Frontal cortex (tissue), 4 donors: ENCODE data around the gene OR56A5. TPM values are rescaled to one million over a fixed set of nuclear protein-coding genes. Genes with fewer than 3 reads are reported as not detected.
"Not testable (repeated sequence)": the region's sequence is repeated elsewhere in the genome, so short reads cannot be mapped to it uniquely, and the experiment has no call there.

ENCODE experiments used
- DNase-seq, 2 donors: peaks; one replicate each; pipeline ENCODE4 v3.0.0; 2012; ENCODE audit warnings: low spot score in 2 of 2
- FAIRE-seq: peaks from 2 replicates; lab custom pipeline; 2012; peaks lifted over from hg19 to GRCh38; lab: Jason Lieb, UNC
- total RNA-seq: library from RNA; depleted of rRNA; stranded (reverse); fragments of >200 nt; gene quantifications from one replicate; pipeline ENCODE4 v1.2.3, GENCODE V29; 2014
- donor health status: control.
- donor health status: control.
- donor health status: control.

Gene OR56A5, protein sequence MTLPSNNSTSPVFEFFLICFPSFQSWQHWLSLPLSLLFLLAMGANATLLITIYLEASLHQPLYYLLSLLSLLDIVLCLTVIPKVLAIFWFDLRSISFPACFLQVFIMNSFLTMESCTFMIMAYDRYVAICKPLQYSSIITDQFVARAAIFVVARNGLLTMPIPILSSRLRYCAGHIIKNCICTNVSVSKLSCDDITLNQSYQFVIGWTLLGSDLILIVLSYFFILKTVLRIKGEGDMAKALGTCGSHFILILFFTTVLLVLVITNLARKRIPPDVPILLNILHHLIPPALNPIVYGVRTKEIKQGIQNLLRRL
- not detected for total RNA-seq

DNA sequence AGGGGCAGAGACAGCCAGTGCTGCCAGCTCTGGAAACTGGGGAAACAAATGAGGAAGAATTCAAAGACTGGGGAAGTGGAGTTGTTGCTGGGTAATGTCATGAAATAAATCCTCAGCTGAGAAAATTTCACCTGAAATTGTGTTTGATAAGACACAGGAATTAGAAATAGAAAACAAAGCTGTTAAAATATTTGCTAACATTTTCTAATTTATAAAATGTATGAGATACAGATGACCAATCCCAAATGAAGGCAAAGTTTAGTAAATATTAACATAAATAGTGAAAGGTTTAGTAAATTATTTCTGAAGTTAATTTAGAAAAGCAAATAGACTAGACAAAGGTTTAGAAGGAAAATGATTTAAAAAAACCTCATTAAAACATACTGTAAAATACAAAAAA lies at the start of gene OR56A5:
Gene OR56A5, minus strand, starts transcription at position 101 of the 400 bp plus-strand sequence. Its CDS starts 0 bp downstream, at position 101.
- DNase-seq (no peak), FAIRE-seq (no peak)

DNA sequence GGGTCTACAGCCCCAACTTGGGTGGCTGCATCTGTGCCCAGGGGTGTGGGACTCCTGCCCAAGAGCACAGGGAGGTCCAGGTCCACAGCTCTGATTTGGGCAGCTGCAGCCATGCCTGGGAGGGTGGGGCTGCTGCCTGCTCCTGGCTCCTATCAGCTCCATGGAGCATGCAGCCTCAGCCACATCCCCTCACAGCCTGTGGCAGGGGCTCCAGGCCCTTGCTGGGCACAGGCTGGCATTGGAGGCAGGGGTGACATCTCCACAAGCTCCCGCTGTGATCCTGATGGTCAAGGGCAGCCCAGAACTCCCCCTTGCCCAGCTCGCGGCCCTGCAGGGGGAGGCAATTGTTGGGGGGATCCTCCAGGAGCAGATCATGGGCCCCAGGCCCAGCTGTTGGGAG lies 44.7 kb upstream of the OR56A5 start:
- no peak for FAIRE-seq

DNA sequence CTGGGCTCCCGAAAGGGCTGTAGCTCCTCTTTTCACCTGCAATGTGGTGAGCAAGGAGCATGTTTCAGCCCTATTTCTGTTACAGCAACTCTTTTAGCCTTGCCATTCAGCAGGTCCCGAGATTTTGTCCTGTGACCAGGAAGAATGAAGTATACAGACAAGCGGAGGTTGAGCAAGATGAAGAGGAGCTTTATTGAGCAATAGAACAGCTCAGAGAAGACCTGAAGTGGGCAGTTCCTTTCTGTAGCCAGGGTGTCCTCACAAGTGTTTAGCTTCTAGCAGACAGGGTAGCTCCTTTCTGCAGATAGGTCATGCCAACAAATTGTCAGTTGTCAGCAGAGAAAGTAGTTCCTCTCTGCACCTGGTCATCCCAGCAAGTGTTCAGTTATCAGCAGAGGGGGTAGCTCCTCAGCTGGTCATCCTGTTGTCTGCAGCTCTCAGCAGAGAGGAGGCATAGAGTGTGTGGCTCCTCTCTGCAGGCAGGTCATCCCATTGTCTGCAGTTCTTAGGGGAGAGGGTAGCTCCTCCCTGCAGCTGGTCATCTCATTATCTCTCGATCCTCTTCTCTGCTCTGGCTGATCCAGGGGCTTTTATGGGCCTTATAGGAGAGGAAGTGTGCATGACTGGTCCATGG lies 43.9 kb upstream of the OR56A5 start:
- DNase-seq: no peak
- no peak for FAIRE-seq

More for the DNA sequence above, 44.7 kb upstream of the OR56A5 start:
- no peak for DNase-seq

DNA sequence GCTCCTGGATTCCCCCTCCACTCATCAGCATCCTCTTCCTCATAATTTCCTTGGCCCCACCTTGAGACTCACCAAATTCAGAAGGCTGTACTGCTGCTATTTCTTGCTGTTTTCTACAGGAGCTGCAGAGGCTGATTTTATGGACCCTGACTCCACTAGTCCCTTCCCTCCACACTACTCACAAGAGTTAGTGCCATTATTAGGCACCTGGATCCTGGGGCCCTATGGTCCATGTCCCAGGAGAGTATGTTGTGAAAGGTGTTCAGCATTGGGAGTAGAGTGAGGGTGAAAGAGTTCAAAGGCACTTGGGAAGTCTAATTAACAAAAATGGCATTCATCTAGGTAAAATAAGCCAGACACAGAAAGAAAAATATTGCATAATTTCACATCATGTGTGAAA lies 38.6 kb upstream of the OR56A5 start, which contains the start of gene OR56A4:
Gene OR56A4, minus strand, starts transcription at position 101 of the 400 bp plus-strand sequence. CDS start 3,954 bp downstream, outside the sequence.
- no peak for FAIRE-seq

DNA sequence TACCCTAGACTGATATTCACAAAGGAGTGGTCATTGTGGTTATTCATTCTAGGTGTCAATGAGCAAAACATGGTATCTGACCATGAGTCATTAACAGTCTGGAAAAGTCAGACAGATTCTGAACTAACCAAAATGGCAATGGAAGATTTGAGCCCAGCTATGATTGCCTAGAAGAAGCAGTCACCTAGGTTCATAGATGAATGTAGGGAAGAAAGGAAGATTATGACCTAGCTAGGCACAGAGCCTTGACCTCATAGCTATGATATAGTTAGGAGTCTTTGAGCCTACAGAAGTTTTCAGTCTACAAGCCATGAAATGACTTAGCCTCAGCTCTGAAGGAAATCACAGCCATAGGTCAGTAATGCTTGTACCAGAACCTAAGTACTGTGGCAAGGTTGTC lies 38.1 kb upstream of the OR56A5 start:
- FAIRE-seq (no peak), DNase-seq (no peak)

More for the DNA sequence above, 38.6 kb upstream of the OR56A5 start, which contains the start of gene OR56A4:
- DNase-seq: no peak

DNA sequence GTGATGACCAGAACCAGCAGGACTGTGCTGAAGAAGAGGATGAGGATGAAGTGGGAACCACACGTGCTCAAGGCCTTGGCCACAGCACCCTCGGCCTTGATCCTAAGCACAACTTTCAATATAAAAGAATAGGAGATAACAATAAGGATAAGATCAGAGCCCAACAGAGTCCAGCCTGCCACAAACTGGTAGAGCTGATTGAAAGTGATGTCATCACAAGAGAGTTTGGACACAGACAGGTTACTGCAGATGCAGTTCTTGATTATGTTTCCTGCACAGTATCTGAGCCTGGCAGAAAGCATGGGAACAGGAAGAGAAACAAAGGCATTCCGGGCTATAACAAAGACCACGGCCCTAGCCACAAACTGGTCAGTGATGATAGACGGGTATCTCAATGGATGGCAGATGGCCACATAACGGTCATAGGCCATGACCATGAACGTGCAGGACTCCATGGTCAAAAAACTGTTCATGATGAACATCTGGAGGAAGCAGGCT lies 34.0 kb upstream of the OR56A5 start:
- FAIRE-seq (no peak), DNase-seq (no peak)

DNA sequence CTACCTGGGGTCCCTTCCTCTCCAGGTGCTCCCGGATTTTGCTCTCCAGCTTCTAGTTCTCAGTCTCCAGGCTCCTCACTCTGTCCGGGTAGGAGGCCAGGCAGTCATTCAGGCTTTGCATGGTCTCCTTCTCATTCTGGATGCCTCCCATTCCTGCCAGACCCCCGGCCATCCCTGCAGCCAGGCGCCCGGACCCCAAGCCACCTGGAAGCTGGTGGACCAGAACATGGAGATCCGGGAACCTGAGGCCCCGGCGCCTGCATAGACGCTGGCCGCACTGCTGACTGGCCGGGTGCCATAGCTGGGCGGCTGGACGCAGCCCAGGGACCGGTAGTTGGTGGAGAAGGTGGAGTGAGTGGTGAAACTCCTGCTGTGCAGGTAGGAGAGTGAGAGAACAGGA lies 26.5 kb upstream of the OR56A5 start:
- FAIRE-seq (no peak), DNase-seq (no peak)

DNA sequence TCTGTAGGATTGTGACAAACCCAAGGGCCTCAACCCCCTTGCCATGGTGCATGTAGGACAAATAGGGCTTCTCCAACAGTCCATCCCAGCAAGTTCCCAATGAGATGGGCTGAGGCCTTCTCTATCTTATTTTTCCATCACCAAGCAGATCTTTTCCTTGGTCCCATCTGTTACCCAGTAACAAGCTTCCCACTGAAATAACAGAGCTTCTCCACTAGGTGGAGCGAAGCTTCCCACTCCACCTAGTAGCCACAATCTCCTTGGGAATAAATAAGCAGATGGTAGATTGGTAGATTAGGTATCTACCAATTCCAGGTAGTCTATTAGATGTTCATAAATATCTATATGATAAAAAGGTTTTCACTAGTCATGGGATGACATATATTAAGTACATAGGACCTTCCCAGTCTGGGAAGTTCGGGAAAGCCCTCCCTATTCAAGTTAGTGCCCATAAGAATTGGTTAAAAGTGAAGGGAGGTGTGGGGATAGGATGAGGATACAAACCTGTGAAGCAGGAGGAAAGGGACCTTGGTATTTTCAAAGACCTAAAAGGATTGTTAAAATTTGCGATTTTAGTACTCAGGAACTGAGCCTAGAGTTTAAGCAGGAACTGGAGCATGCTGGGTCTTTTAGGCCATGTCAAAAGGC lies 24.4 kb upstream of the OR56A5 start:
- FAIRE-seq: no peak

DNA sequence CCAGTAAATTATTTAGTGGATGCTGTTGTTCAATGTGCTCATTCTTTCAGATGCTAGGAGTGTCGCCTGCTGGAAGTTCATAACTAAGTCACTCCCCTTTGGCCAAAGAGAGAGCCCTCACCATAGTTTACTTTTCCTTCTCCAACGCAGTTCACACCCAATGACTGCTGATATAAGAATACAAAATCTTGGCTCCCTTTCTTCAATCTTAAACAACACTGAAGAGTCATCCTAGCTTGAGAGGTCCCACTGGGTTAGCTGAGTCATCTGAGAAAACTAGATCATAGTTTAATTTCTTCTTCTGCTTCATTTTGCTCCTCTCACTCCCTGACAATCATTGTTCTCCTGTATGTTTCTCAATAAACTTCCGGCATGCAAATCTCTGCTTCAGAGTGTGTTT lies 23.9 kb upstream of the OR56A5 start:
- DNase-seq (no peak), FAIRE-seq (no peak)

More for the DNA sequence above, 24.4 kb upstream of the OR56A5 start:
- DNase-seq: peak in 1 of 2 donors; percentile 10

DNA sequence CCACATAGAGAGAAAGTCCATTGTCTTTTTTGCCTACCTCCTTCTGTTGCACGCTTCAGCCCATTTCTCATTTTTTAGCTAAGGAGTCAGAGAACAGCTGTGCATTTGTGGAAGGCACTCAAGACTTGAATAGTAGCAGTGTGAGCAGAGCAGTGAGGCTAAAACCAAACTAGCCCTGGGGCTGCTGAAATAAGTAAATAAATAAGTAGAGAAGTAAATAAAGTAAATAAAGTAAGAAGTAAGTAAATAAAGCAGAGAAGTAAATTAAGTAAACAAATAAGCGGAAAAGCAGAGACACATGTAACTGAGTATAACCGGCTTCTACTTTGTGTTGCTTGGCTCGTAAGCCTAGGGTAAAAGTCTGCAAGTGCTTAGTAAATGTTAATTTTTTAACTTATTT lies 20.9 kb upstream of the OR56A5 start:
- DNase-seq (no peak), FAIRE-seq (no peak)

DNA sequence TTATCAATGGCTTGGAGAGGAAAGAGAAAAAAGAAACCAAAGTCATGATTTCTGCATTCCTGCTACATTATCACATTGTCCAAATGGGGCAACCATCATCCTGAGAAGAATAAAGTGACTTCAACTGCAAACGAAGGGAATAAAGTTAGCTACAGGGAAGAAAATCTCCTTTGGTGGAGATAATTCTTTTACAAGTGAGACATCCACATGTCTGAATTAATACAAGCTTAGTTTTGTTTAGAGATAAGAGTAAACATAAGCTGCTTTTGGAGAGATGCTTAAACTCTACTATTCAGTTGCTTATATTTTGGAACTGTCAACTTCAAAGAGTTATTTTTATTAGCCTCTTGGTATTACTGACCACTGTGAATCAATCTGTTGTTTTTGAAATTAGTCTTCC lies 18.6 kb upstream of the OR56A5 start, which contains the start of gene OR52L1:
Gene OR52L1, minus strand, starts transcription at position 101 of the 400 bp plus-strand sequence. Its CDS starts 55 bp downstream, at position 46.
- no peak for DNase-seq

DNA sequence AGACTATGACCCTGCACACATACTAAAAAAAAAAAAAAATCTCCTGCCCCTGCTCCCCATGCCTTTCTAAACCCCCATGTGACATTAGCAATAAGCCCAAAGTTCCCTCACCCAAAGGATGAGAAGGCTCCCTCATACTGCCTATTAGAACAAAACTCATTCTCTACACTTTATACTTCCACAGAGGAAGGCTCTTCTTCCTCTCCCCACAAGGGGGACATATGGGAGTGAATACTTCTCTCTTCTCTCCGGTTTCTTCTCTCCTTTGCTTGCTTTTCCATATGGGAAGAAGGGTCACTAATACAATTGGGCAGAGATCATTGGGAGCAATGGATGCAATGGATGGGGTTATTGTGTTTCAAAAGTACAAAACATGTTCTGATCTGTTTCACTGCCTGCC lies 15.1 kb upstream of the OR56A5 start:
- FAIRE-seq (no peak), DNase-seq (no peak)

More for the DNA sequence above, 18.6 kb upstream of the OR56A5 start, which contains the start of gene OR52L1:
- no peak for FAIRE-seq

DNA sequence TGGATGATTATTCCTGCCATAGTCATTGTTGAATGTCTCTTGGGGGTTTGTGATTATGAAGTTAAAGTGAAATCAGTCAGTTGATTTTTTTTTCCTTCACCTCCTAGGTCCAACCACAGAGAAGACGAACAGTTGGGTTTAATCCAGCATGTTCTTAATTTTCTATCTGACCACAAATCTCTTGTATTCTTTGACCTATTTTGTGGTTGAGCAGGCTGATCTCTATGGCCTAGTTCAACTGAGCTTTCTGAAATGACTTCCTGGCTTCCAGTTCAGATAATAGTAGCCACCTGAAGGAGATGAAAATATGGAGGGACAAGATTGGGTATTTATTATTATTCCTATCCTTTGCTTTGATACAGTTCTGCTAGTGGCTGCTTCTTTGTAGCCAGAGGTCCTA lies 5.2 kb upstream of the OR56A5 start:
- DNase-seq (no peak), FAIRE-seq (no peak)

DNA sequence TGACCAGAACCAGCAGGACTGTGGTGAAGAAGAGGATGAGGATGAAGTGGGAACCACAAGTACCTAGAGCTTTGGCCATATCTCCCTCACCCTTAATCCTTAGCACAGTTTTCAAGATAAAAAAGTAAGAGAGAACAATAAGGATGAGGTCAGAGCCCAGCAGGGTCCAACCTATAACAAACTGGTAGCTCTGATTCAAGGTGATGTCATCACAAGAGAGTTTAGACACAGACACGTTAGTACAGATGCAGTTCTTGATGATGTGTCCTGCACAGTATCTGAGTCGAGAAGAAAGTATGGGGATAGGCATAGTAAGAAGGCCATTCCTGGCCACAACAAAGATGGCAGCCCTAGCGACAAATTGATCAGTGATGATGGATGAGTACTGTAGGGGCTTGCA lies 586 bp downstream of the OR56A5 start:
- no peak for DNase-seq
- FAIRE-seq: no peak

DNA sequence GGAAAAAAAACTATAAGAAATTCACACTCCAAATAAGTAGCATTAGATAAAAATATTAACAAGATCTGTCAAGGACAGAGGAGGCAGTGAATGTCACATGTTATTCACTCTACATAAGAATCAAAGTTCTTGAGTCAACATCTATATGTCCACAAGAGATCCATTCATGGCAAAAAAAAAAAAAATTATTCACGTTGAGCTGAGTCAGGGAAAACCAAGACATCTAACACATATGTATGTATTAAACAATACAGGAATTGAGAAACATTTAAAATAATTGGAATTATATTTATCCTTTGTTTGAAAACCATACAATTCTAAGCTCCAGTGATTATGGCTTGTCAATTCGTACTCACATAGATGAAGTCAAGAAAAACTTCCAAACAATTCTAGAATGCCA lies 1.3 kb downstream of the OR56A5 start:
- FAIRE-seq (no peak), DNase-seq (no peak)

DNA sequence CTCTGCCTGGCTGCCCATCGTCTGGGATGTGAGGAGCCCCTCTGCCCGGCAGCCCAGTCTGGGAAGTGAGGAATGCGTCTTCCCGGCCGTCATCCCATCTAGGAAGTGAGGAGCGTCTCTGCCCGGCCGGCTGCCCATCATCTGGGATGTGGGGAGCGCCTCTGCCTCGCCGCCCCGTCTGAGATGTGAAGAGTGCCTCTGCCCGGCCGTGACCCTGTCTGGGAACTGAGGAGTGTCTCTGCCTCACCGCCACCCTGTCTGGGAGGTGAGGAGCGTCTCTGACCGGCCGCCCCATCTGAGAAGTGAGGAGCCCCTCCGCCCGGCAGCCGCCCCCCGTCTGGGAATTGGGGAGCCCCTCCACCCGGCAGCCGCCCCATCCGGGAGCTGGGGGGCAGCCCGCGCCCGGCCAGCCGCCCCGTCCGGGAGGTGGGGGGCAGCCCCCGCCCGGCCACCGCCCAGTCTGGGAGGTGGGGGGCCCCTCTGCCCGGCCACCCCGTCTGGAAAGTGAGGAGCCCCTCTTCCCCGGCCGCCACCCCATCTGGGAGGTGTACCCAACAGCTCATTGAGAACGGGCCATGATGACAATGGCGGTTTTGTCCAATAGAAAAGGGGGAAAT lies 7.5 kb downstream of the OR56A5 start:
- DNase-seq, FAIRE-seq: not testable (repeated sequence)

DNA sequence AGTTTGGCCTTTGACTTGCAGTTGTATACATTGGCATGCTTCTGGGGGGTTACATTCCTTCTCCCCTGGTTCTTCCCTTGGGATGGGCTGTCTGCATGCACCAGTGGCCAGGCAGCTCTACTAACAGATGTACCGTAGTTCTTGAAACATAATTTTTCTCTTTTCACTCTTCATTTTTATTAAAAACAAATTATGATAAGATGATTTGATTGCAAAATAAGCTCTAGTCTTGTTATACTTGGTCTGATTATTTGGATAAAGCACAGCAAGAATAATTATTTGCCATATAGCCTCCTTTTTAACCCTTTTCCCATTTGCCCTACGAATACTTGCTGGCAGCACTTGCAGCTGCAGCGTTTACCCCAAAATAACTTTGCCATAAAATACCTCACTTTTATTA lies 12.7 kb downstream of the OR56A5 start:
- DNase-seq (no peak), FAIRE-seq (no peak)

DNA sequence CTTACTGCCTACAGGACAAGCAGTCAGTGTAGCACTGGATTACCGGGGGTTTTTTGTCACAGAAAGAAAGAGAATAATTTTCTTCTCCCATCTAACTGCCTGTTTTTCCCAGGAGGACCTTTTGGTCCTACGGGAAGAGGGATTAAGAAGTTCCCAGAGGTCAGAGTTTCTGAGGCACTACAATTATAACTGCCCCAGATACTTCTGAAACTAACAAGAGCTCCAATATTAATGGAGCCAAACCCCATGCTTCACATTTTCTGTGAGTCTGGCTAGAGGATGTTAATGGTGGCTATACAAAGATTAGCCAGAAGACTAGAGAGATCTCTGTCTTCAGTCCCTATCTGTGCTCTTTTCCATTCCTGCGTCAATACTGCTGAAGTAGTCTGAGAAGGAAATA lies 26.3 kb downstream of the OR56A5 start, which contains the start of gene OR56A3:
Gene OR56A3, plus strand, starts transcription at position 301 of the 400 bp plus-strand sequence. CDS start 5,096 bp downstream, outside the sequence.
- FAIRE-seq: no peak
- DNase-seq: no peak

DNA sequence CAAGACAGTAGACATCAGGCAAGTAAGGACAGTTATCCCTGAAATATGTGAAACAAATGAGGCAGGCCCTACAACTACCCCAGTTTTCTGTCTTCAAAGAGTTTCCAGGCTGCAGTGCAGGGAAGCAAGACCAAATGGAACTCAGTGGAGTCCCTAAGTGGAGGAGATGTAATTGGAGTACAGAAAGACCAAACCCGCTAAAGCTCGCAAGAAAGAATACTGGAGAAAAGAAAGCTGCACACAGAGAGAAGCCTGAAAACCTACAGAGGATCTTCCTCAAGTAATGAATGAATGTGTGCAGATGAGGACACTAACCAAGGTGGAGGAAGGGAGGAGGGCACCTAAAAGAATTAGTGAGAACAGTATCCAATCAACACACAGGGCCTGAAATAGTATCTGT lies 27.5 kb downstream of the OR56A5 start:
- no peak for DNase-seq
- no peak for FAIRE-seq

DNA sequence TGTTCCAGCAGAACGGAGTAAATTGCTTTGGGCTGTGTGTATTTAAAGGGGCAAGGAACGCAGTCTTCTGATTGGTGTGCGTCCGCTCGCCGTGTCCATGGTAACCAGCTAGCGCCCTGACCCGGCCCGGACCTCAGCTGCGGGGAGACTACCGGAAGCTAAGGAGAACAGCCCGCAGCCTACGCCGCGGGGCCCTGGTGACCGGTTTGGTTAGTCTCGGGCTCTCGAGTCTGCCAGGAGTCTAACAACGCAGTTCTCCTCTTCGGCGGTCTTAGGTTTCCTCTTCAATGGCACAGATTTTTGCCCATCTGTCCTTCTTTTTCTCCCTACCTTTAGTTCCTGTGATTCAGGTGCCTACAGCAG lies 29.7 kb downstream of the OR56A5 start:
- DNase-seq: no peak
- no peak for FAIRE-seq
